Astrocyte (in vitro differentiated cells and primary cell): ENCODE data around the gene C16orf96.

ENCODE experiments used
- CTCF ChIP-seq: IDR thresholded peaks from 2 replicates; pipeline ENCODE4 v1.5.1; 2011; ENCODE audit warnings: low read depth, mild to moderate bottlenecking, inconsistent platforms, low read length, moderate library complexity; ENCODE audit not compliant: insufficient read depth
- EZH2 ChIP-seq: IDR thresholded peaks from 2 replicates; pipeline ENCODE4 v1.6.1; 2012; ENCODE audit warnings: mild to moderate bottlenecking, low read length, inconsistent platforms; ENCODE audit not compliant: insufficient read depth

- TF ChIP-seq EZH2 (no peak), CTCF (no peak)
Measured at GRCh38 chr16:4608704-4608980, 52.5 kb downstream of the C16orf96 start.
